ENCODE data around the gene LMO3. TPM values are rescaled to one million over a fixed set of nuclear protein-coding genes. Genes with fewer than 3 reads are reported as not detected.

Gene LMO3
- total RNA-seq, 5 donors from 2014 or later (not counting 1 experiment from before 2014, with no cell fraction given) = 0.13 to 0.61 (median 0.36) TPM; not detected in 2

DNA sequence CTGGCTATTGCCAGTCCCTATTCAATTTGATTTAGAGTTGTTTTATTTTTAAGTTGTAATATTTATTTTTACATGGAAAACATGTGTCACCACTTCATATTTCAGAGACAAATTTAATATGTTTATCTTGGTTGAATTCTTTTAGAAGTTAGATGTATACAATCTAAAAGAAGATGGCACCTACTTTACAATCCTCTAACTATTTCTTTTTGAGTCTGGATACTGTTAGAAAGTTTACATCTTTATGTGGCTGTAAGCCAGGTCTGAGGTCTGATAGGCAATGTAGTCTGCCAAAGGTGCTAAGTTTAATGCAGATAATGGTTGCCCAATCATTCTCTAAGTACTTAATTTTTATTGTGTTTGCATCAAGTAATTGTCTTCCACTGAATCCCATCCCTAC lies 7.2 kb upstream of the LMO3 start:
- Histone ChIP-seq H3K4me1 (ENCODE audit: control insufficient read depth in 1 of 2, extremely low read depth in 1 of 2, insufficient read depth in 2 of 2, low read length in 2 of 2) (no peaks in the 10 kb centered on the region), H3K27me3 (replicated peaks in 1 of 2; ENCODE audit: control insufficient read depth in 2 of 2, extremely low read depth in 1 of 2, insufficient read depth in 2 of 2, low read length in 1 of 2) (peaks cover 0 to 4% of the 10 kb centered on the region in 2 experiments), H3K36me3 (ENCODE audit: control insufficient read depth in 2 of 2, extremely low read depth in 1 of 2, insufficient read depth in 1 of 2, low read length in 1 of 2) (no peaks in the 10 kb centered on the region), H3K4me3 (ENCODE audit: control insufficient read depth in 1 of 2, extremely low read depth in 1 of 2, low read length in 1 of 2) (no peak overlapping the region), H3K9me3 (no peaks in the 10 kb centered on the region), H3K27ac (ENCODE audit: low read length) (no peak overlapping the region)
- Mint-ChIP-seq H3K4me3 (no peak overlapping the region), H3K27ac (no peak overlapping the region), H3K36me3 (no peaks in the 10 kb centered on the region), H3K27me3 (peaks cover 6 to 8% of the 10 kb centered on the region in 2 donors), H3K9me3 (peaks cover 4 to 10% (median 7%) of the 10 kb centered on the region in 3 donors), H3K4me1 (no peaks in the 10 kb centered on the region)
- ChIA-PET CTCF (no interaction called here), POLR2A (no interaction called here)
- ATAC-seq (replicated peaks in 1 of 4) (no peak), DNase-seq (no peak)

DNA sequence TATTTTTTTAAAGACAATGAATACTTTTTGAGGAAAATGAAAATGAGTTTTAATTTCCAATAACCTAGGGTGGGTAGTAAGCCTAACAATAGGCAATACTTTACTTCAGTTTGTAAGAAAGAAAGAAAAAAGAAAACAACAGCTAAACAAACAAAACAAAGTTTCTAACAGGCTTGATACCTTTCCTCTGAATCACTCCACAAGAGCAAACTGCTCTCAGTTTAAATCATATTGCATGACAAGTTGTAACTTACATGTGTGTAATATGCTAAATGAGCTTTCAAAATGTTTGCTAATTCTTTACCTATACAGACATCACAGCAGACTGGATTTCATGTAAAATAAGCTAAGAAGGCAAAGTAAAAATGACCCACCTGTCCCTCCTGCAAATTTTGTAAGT lies 6.7 kb upstream of the LMO3 start:
- Histone ChIP-seq H3K9me3 (no peaks in the 10 kb centered on the region), H3K4me1 (ENCODE audit: control insufficient read depth in 1 of 2, extremely low read depth in 1 of 2, insufficient read depth in 2 of 2, low read length in 2 of 2) (no peaks in the 10 kb centered on the region), H3K27me3 (replicated peaks in 1 of 2; ENCODE audit: control insufficient read depth in 2 of 2, extremely low read depth in 1 of 2, insufficient read depth in 2 of 2, low read length in 1 of 2) (peaks cover 0 to 4% of the 10 kb centered on the region in 2 experiments), H3K4me3 (ENCODE audit: control insufficient read depth in 1 of 2, extremely low read depth in 1 of 2, low read length in 1 of 2) (no peak overlapping the region), H3K36me3 (ENCODE audit: control insufficient read depth in 2 of 2, extremely low read depth in 1 of 2, insufficient read depth in 1 of 2, low read length in 1 of 2) (no peaks in the 10 kb centered on the region), H3K27ac (ENCODE audit: low read length) (no peak overlapping the region)
- Mint-ChIP-seq H3K4me3 (no peak overlapping the region), H3K36me3 (no peaks in the 10 kb centered on the region), H3K4me1 (no peaks in the 10 kb centered on the region), H3K27ac (no peak overlapping the region), H3K9me3 (peaks cover 2 to 6% (median 4%) of the 10 kb centered on the region in 3 donors), H3K27me3 (peaks cover 10 to 13% of the 10 kb centered on the region in 2 donors)
- DNase-seq (no peak), ATAC-seq (replicated peaks in 1 of 4) (no peak)
- POLR2A ChIA-PET = no interaction called here
- CTCF ChIA-PET = no interaction called here

DNA sequence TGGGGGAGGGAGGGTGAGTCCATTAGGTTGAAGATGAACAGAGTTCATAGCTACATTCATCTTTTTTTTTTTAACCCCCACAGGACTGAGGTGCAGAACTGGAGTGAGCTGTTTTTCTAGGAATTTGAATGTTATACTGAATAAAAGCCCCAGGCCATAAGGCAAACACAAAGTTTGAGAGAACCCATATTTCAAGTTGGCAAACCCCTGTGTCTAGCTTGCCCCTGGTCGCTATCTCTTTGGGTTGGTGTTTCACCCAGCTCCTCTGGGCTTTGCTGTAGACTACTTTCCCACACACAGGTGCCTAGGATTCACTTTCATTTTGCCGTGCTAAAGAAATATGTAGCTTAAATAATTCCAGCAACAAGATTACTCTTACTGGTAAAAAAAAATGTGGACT lies 5.2 kb upstream of the LMO3 start:
- no peak overlapping the region for H3K27ac ChIP-seq (ENCODE audit: low read length)

GRCh38 chr12:16610743-16611142 lies 4.8 kb upstream of the LMO3 start:
- no peak overlapping the region for H3K4me3 Mint-ChIP-seq
- no peak overlapping the region for H3K27ac Mint-ChIP-seq
- ChIA-PET CTCF (no interaction called here), POLR2A (no interaction called here)
- H3K27me3 Mint-ChIP-seq = peaks cover 26 to 30% of the 10 kb centered on the region in 2 donors
- peaks cover 0 to 2% (median 0%) of the 10 kb centered on the region in 3 donors for H3K4me1 Mint-ChIP-seq
- WGBS (ENCODE audit: insufficient coverage) = no CpG with 5 or more reads among the region's 1 CpG
- no peaks in the 10 kb centered on the region for H3K9me3 ChIP-seq
- H3K4me1 ChIP-seq (ENCODE audit: control insufficient read depth in 1 of 2, extremely low read depth in 1 of 2, insufficient read depth in 2 of 2, low read length in 2 of 2) = no peaks in the 10 kb centered on the region
- H3K36me3 ChIP-seq (ENCODE audit: control insufficient read depth in 2 of 2, extremely low read depth in 1 of 2, insufficient read depth in 1 of 2, low read length in 1 of 2) = no peaks in the 10 kb centered on the region
- no peak overlapping the region for H3K27ac ChIP-seq (ENCODE audit: low read length)
- H3K27me3 ChIP-seq (replicated peaks in 1 of 2; ENCODE audit: control insufficient read depth in 2 of 2, extremely low read depth in 1 of 2, insufficient read depth in 2 of 2, low read length in 1 of 2) = peaks cover 12 to 13% of the 10 kb centered on the region in 2 experiments
- H3K9me3 Mint-ChIP-seq = peaks cover 3 to 5% (median 4%) of the 10 kb centered on the region in 3 donors
- no peak overlapping the region for H3K4me3 ChIP-seq (ENCODE audit: control insufficient read depth in 1 of 2, extremely low read depth in 1 of 2, low read length in 1 of 2)
- no peak for ATAC-seq (replicated peaks in 1 of 4)
- no peaks in the 10 kb centered on the region for H3K36me3 Mint-ChIP-seq
- no peak for DNase-seq

More for the DNA sequence above, 5.2 kb upstream of the LMO3 start:
- H3K36me3 ChIP-seq (ENCODE audit: control insufficient read depth in 2 of 2, extremely low read depth in 1 of 2, insufficient read depth in 1 of 2, low read length in 1 of 2) = no peaks in the 10 kb centered on the region
- CTCF ChIA-PET = no interaction called here
- Mint-ChIP-seq H3K27me3 (peaks cover 23 to 26% of the 10 kb centered on the region in 2 donors), H3K36me3 (no peaks in the 10 kb centered on the region), H3K9me3 (peaks cover 2 to 4% (median 4%) of the 10 kb centered on the region in 3 donors), H3K4me3 (no peak overlapping the region), H3K27ac (no peak overlapping the region), H3K4me1 (peaks cover 0 to 2% (median 0%) of the 10 kb centered on the region in 3 donors)
- H3K27me3 ChIP-seq (replicated peaks in 1 of 2; ENCODE audit: control insufficient read depth in 2 of 2, extremely low read depth in 1 of 2, insufficient read depth in 2 of 2, low read length in 1 of 2) = peaks cover 9 to 12% of the 10 kb centered on the region in 2 experiments
- no peak overlapping the region for H3K4me3 ChIP-seq (ENCODE audit: control insufficient read depth in 1 of 2, extremely low read depth in 1 of 2, low read length in 1 of 2)
- 14% methylated on average over 1 of the region's 2 CpGs for WGBS (ENCODE audit: insufficient coverage)
- no peak for DNase-seq
- POLR2A ChIA-PET = interaction anchor here in 1 of 2 donors (0.5 kb wide), 1 partner anchor 9 kb away, joined by 3 read pairs; no protein-coding TSS in a partner anchor
- H3K4me1 ChIP-seq (ENCODE audit: control insufficient read depth in 1 of 2, extremely low read depth in 1 of 2, insufficient read depth in 2 of 2, low read length in 2 of 2) = no peaks in the 10 kb centered on the region
- H3K9me3 ChIP-seq = no peaks in the 10 kb centered on the region
- ATAC-seq (replicated peaks in 1 of 4) = no peak

DNA sequence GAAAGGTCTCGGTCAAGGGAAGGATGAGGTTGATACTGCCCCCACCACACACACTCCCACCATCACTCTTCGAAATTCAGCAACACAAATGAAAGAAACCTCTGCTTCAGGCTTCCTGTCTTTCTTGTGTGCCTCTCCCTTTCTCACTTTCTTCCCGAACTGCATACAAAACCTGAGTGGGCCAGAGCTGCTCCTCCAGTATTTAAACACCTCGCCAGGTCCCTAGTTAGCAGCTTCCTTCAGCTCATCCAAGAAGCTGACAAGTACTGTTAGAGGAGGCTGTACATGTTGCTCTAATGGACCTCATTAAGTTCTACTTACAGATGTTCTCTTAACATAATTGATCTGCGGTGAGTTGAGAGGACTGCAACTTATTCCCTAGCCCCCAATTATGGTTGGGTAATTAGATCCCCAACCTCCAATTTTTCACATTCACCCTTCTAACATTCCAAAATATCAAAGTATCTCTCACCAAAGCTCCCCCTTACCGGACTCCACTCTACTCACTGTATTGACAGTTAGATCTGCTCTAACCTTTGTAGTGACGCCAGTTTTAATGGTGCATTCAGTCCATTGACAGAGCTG lies 4.1 kb upstream of the LMO3 start:
- Histone ChIP-seq H3K4me1 (ENCODE audit: control insufficient read depth in 1 of 2, extremely low read depth in 1 of 2, insufficient read depth in 2 of 2, low read length in 2 of 2) (no peaks in the 10 kb centered on the region), H3K36me3 (ENCODE audit: control insufficient read depth in 2 of 2, extremely low read depth in 1 of 2, insufficient read depth in 1 of 2, low read length in 1 of 2) (no peaks in the 10 kb centered on the region), H3K27ac (ENCODE audit: low read length) (no peak overlapping the region), H3K4me3 (ENCODE audit: control insufficient read depth in 1 of 2, extremely low read depth in 1 of 2, low read length in 1 of 2) (no peak overlapping the region), H3K9me3 (no peaks in the 10 kb centered on the region), H3K27me3 (replicated peaks in 1 of 2; ENCODE audit: control insufficient read depth in 2 of 2, extremely low read depth in 1 of 2, insufficient read depth in 2 of 2, low read length in 1 of 2) (peaks cover 12 to 16% of the 10 kb centered on the region in 2 experiments)
- ChIA-PET CTCF (no interaction called here), POLR2A (no interaction called here)
- peaks cover 0 to 2% (median 0%) of the 10 kb centered on the region in 3 donors for H3K4me1 Mint-ChIP-seq
- no peak for DNase-seq
- 29% methylated on average over 3 of the region's 7 CpGs for WGBS (ENCODE audit: insufficient coverage)
- no peak overlapping the region for H3K27ac Mint-ChIP-seq
- no peak overlapping the region for H3K4me3 Mint-ChIP-seq
- ATAC-seq (replicated peaks in 1 of 4) = no peak
- no peaks in the 10 kb centered on the region for H3K36me3 Mint-ChIP-seq
- peaks cover 4 to 7% (median 4%) of the 10 kb centered on the region in 3 donors for H3K9me3 Mint-ChIP-seq
- peaks cover 30 to 33% of the 10 kb centered on the region in 2 donors for H3K27me3 Mint-ChIP-seq

DNA sequence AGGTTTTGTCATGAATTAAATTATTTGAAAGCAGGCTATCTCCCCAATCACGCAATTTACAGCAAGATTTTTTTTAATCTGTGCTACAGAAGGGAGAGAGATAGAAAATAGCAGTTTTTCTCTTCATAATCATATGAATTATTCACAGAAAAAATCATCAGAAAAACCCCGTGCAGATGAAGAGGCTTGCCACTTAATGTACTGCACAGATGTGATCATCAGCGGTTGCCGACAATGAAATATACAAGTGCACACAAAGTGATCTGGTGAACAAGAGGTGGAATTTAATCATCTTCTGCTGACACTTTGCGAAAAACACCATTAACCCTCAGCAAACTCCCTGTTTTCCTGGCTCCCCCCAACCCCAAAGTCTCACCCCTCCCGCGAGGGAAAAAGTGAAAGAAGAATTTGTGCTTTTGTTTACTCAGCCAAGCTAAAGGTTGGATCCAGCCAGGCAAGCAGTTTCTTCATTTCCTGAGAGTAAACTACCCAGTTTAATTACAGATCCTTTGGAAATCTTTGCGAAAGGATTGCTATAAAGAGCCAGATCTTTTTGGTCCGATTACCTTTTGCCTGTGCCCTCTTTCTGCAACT lies 3.1 kb upstream of the LMO3 start:
- no peak overlapping the region for H3K27ac ChIP-seq (ENCODE audit: low read length)
- Mint-ChIP-seq H3K4me1 (peaks cover 0 to 2% (median 0%) of the 10 kb centered on the region in 3 donors), H3K9me3 (peaks cover 2 to 7% (median 4%) of the 10 kb centered on the region in 3 donors), H3K27ac (no peak overlapping the region), H3K4me3 (no peak overlapping the region), H3K36me3 (no peaks in the 10 kb centered on the region), H3K27me3 (peaks cover 33 to 37% of the 10 kb centered on the region in 2 donors)
- ChIA-PET POLR2A (no interaction called here), CTCF (no interaction called here)
- H3K9me3 ChIP-seq = no peaks in the 10 kb centered on the region
- peaks cover 12 to 21% of the 10 kb centered on the region in 2 experiments for H3K27me3 ChIP-seq (replicated peaks in 1 of 2; ENCODE audit: control insufficient read depth in 2 of 2, extremely low read depth in 1 of 2, insufficient read depth in 2 of 2, low read length in 1 of 2)
- H3K4me3 ChIP-seq (ENCODE audit: control insufficient read depth in 1 of 2, extremely low read depth in 1 of 2, low read length in 1 of 2) = no peak overlapping the region
- no peaks in the 10 kb centered on the region for H3K4me1 ChIP-seq (ENCODE audit: control insufficient read depth in 1 of 2, extremely low read depth in 1 of 2, insufficient read depth in 2 of 2, low read length in 2 of 2)
- 14% methylated on average over 2 of the region's 9 CpGs for WGBS (ENCODE audit: insufficient coverage)
- H3K36me3 ChIP-seq (ENCODE audit: control insufficient read depth in 2 of 2, extremely low read depth in 1 of 2, insufficient read depth in 1 of 2, low read length in 1 of 2) = no peaks in the 10 kb centered on the region
- DNase-seq = no peak
- ATAC-seq (replicated peaks in 1 of 4) = no peak
